ENCODE data around the gene FLAD1. TPM values are rescaled to one million over a fixed set of nuclear protein-coding genes. Genes with fewer than 3 reads are reported as not detected.

Gene FLAD1
- total and polyA plus RNA-seq, 2 of the 8 experiments (the other 6 are each of a cell fraction or from before 2014, with no cell fraction given), result 104 to 143 TPM

DNA sequence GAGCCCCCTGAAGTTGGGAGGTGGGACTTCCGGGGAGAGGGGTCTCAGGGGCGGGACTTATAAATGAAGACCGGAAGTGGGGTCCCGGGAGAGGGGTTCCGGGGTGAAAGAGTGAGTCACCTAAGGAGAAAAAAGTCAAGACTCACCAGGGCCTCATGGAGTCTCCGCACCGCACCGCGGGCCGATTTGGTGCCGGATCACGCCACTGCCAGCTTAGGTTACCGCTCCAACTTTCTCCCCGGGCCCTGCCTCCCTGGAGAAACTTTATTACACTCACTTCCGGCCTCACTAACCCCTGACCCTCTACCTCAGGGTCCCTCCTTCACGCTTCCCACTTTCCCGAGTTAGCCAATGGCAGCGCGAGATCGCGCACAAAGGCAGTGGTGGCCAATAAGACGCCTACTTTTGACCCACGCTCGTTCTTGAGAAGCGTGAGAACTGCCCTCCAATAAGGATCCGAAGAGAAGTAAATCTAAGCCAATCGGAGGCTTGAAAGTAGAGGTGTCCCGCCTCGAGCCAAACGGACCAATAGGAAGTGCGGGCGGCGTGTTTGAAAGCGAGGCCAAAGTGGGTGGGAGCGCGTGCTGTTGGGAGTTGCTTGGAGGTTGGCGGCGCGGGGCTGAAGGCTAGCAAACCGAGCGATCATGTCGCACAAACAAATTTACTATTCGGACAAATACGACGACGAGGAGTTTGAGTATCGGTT lies 8.9 kb upstream of the FLAD1 start, which contains the start of gene CKS1B (continued):
- TF ChIP-seq CBX5 (IDR thresholded peaks at IDR 0.05; ENCODE audit: low read depth, low read length), result no peak
- TF ChIP-seq GABPA (IDR thresholded peaks at IDR 0.05; ENCODE audit: borderline replicate concordance, insufficient read depth, low read length), result peak; percentile 91
- peak; percentile 31; the same call in 1 of the 2 replicates for TF ChIP-seq KDM5A (IDR thresholded peaks at IDR 0.05; ENCODE audit: low read length)
- TF ChIP-seq NRF1 (IDR thresholded peaks at IDR 0.05; ENCODE audit: low read depth, low read length), result no peak
- TF ChIP-seq RFX5 (IDR thresholded peaks at IDR 0.05; ENCODE audit: borderline replicate concordance, low read depth, low read length), result no peak
- TF ChIP-seq, protein P1, sequence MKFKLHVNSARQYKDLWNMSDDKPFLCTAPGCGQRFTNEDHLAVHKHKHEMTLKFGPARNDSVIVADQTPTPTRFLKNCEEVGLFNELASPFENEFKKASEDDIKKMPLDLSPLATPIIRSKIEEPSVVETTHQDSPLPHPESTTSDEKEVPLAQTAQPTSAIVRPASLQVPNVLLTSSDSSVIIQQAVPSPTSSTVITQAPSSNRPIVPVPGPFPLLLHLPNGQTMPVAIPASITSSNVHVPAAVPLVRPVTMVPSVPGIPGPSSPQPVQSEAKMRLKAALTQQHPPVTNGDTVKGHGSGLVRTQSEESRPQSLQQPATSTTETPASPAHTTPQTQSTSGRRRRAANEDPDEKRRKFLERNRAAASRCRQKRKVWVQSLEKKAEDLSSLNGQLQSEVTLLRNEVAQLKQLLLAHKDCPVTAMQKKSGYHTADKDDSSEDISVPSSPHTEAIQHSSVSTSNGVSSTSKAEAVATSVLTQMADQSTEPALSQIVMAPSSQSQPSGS (IDR thresholded peaks at IDR 0.05; ENCODE audit: low read length), result no peak
- TF ChIP-seq POLR2A (IDR thresholded peaks at IDR 0.05; ENCODE audit: control extremely low read depth in 1 of 2, low read depth in 2 of 2, low read length in 2 of 2), result peak; percentile 46 to 82
- TF ChIP-seq YY1 (IDR thresholded peaks at IDR 0.05; ENCODE audit: low read depth, low read length), result no peak
- no peak for TF ChIP-seq TCF12 (IDR thresholded peaks at IDR 0.05; ENCODE audit: low read depth, low read length)
- no peak for TF ChIP-seq SIX5 (IDR thresholded peaks at IDR 0.05; ENCODE audit: low read depth, low read length)
- no peak for TF ChIP-seq RXRA (IDR thresholded peaks at IDR 0.05; ENCODE audit: insufficient read depth, low read depth, low read length)
- TF ChIP-seq TAF1 (IDR thresholded peaks at IDR 0.05; ENCODE audit: low read depth, low read length), result peak; percentile 79; the same call in 1 of the 2 replicates
- no peak for TF ChIP-seq MAFK (IDR thresholded peaks at IDR 0.05; ENCODE audit: low read depth, low read length)
- TF ChIP-seq FOSL1 (IDR thresholded peaks at IDR 0.05; ENCODE audit: insufficient read depth, low read depth, low read length), result no peak
- no peak for TF ChIP-seq BCL11A (IDR thresholded peaks at IDR 0.05; ENCODE audit: low read depth in 2 of 2, low read length in 2 of 2)
- no peak; the same call in none of the 2 replicates for TF ChIP-seq SP4 (IDR thresholded peaks at IDR 0.05; ENCODE audit: low read length)
- TF ChIP-seq RAD21 (IDR thresholded peaks at IDR 0.05 in 1 of 2, conservative IDR thresholded peaks at IDR 0.05 in 1 of 2; ENCODE audit: low read depth in 2 of 2, low read length in 2 of 2), result no peak
- TF ChIP-seq, protein P2, sequence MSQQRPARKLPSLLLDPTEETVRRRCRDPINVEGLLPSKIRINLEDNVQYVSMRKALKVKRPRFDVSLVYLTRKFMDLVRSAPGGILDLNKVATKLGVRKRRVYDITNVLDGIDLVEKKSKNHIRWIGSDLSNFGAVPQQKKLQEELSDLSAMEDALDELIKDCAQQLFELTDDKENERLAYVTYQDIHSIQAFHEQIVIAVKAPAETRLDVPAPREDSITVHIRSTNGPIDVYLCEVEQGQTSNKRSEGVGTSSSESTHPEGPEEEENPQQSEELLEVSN (IDR thresholded peaks at IDR 0.05), result peak; percentile 89

All from H1 (cell line).